Measurements from ENCODE around the gene DDX55. TPM values are rescaled to one million over a fixed set of nuclear protein-coding genes. Genes with fewer than 3 reads are reported as not detected.
"Not testable (repeated sequence)": the region's sequence is repeated elsewhere in the genome, so short reads cannot be mapped to it uniquely, and the experiment has no call there.

The DDX55 gene, protein sequence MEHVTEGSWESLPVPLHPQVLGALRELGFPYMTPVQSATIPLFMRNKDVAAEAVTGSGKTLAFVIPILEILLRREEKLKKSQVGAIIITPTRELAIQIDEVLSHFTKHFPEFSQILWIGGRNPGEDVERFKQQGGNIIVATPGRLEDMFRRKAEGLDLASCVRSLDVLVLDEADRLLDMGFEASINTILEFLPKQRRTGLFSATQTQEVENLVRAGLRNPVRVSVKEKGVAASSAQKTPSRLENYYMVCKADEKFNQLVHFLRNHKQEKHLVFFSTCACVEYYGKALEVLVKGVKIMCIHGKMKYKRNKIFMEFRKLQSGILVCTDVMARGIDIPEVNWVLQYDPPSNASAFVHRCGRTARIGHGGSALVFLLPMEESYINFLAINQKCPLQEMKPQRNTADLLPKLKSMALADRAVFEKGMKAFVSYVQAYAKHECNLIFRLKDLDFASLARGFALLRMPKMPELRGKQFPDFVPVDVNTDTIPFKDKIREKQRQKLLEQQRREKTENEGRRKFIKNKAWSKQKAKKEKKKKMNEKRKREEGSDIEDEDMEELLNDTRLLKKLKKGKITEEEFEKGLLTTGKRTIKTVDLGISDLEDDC
- 24.6 TPM for polyA plus RNA-seq (2013)

DNA sequence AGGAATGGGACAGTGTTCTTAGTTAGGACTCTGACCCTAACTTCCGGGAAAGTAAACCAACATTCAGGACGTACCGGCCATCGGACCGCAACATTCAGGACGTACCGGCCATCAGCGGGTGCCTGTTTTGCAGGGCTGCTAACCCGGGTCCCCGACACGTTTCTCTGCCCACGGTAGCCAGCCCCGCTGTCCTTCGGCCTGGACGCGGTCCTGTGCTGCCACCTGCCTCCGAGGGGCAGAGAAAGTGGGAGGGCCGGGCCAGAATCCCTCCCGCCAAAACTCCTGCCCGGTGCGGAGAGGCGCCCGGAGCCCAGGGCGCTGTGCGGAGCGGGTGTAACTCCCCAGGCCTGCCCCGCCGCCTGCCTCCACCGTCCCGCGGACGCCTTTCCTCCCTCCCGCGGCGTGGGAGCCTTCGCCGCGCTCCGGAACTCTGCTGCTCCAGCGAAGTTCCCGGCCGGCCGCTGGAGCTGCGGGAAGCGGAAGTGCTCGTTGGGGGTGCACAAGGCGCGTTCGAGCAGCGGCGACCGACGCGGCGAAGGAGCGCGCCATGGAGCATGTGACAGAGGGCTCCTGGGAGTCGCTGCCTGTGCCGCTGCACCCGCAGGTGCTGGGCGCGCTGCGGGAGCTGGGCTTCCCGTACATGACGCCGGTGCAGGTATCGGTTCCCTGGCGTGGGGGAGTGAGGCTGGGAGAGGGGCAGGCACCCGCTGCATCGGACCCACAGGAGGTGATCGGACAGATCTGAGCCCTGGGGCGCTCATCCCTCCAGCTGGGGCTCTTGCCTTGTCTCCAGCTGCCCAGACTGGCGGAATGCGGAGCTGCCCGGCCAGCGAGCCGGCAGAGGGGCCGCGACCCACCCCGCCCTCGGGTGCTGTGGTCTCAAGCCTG, at the start of gene DDX55:
Gene DDX55, plus strand, starts transcription at position 498 of the 888 bp plus-strand sequence. Its CDS starts 50 bp downstream, at position 548.
- Histone ChIP-seq H3K27me3 (replicated peaks in 2 of 5; ENCODE audit: control insufficient read depth in 4 of 5, insufficient read depth in 5 of 5, low read length in 4 of 5) (no peaks in the 10 kb centered on the region), H3K27ac (ENCODE audit: insufficient read depth in 1 of 2, low read depth in 1 of 2, low read length in 2 of 2, poor library complexity in 1 of 2, severe bottlenecking in 2 of 2) (peak within 1 kb of the TSS; percentile 58 to 83), H3K36me3 (ENCODE audit: control insufficient read depth in 4 of 4, insufficient read depth in 4 of 4, low read length in 3 of 4) (peaks cover 12 to 46% (median 31%) of the 10 kb centered on the region in 4 experiments), H3K9me3 (ENCODE audit: control extremely low read depth in 1 of 5, control insufficient read depth in 4 of 5, insufficient read depth in 2 of 5, low read depth in 1 of 5, low read length in 4 of 5) (no peaks in the 10 kb centered on the region), H3K4me3 (ENCODE audit: control insufficient read depth in 1 of 7, extremely low read depth in 1 of 7, insufficient read depth in 4 of 7, low read depth in 2 of 7, low read length in 6 of 7) (peak within 1 kb of the TSS; percentile 77 to 99 (median 96)), H3K4me1 (ENCODE audit: control extremely low read depth in 1 of 4, control insufficient read depth in 4 of 4, insufficient read depth in 4 of 4, low read length in 3 of 4) (peaks cover 8 to 22% (median 19%) of the 10 kb centered on the region in 4 experiments)
- DNase-seq: peak; percentile 90 to 92 (median 90)
- ChIA-PET CTCF (interaction anchor here (0.7 to 1.8 kb wide), 11 partner anchors 17 to 341 kb away, joined by 3 to 7 read pairs (median 3); partner anchors contain the start of gene RILPL1), POLR2A (interaction anchor here (0.6 to 0.7 kb wide), 2 partner anchors 93 to 333 kb away, joined by 3 to 4 read pairs; no protein-coding TSS in a partner anchor)
- WGBS (ENCODE audit: insufficient coverage): under 1% methylated on average over 66 of the region's 81 CpGs

DNA sequence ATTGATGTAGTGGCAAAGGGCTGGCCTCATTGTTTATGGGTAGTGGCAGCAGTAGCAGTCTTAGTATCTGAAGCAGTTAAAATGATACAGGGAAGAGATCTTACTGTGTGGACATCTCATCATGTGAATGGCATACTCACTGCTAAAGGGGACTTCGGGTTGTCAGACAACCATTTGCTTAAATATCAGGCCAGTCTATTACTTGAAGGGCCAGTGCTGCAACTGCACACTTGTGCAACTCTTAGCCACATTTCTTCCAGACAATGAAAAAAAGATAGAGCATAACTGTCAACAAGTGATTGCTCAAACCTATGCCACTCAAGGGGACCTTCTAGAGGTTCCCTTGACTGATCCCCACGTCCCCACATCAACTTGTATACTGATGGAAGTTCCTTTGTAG, 47.8 kb upstream of the DDX55 start:
- 100% methylated on average over 1 of the region's 2 CpGs for WGBS (ENCODE audit: insufficient coverage)
- H3K27ac ChIP-seq (ENCODE audit: insufficient read depth in 1 of 2, low read depth in 1 of 2, low read length in 2 of 2, poor library complexity in 1 of 2, severe bottlenecking in 2 of 2); H3K27me3 ChIP-seq (replicated peaks in 2 of 5; ENCODE audit: control insufficient read depth in 4 of 5, insufficient read depth in 5 of 5, low read length in 4 of 5); POLR2A ChIA-PET; H3K4me3 ChIP-seq (ENCODE audit: control insufficient read depth in 1 of 7, extremely low read depth in 1 of 7, insufficient read depth in 4 of 7, low read depth in 2 of 7, low read length in 6 of 7); H3K36me3 ChIP-seq (ENCODE audit: control insufficient read depth in 4 of 4, insufficient read depth in 4 of 4, low read length in 3 of 4); CTCF ChIA-PET; H3K9me3 ChIP-seq (ENCODE audit: control extremely low read depth in 1 of 5, control insufficient read depth in 4 of 5, insufficient read depth in 2 of 5, low read depth in 1 of 5, low read length in 4 of 5); H3K4me1 ChIP-seq (ENCODE audit: control extremely low read depth in 1 of 4, control insufficient read depth in 4 of 4, insufficient read depth in 4 of 4, low read length in 3 of 4); DNase-seq: not testable (repeated sequence)

DNA sequence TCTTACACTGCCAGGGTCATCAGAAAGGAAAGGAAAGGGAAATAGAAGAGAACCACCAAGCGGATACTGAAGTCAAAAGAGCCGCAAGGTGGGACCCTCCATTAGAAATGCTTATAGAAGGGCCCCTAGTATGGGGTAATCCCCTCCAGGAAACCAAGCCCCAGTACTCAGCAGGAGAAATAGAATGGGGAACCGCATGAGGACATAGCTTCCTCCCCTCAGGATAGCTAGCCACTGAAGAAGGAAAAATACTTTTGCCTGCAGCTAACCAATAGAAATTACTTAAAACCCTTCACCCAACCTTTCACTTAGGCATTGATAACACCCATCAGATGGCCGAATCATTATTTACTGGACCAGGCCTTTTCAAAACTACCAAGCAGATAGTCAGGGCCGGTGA, 47.1 kb upstream of the DDX55 start:
- H3K9me3 ChIP-seq (ENCODE audit: control extremely low read depth in 1 of 5, control insufficient read depth in 4 of 5, insufficient read depth in 2 of 5, low read depth in 1 of 5, low read length in 4 of 5); H3K27ac ChIP-seq (ENCODE audit: insufficient read depth in 1 of 2, low read depth in 1 of 2, low read length in 2 of 2, poor library complexity in 1 of 2, severe bottlenecking in 2 of 2); H3K27me3 ChIP-seq (replicated peaks in 2 of 5; ENCODE audit: control insufficient read depth in 4 of 5, insufficient read depth in 5 of 5, low read length in 4 of 5); POLR2A ChIA-PET; CTCF ChIA-PET; H3K4me1 ChIP-seq (ENCODE audit: control extremely low read depth in 1 of 4, control insufficient read depth in 4 of 4, insufficient read depth in 4 of 4, low read length in 3 of 4); DNase-seq; H3K4me3 ChIP-seq (ENCODE audit: control insufficient read depth in 1 of 7, extremely low read depth in 1 of 7, insufficient read depth in 4 of 7, low read depth in 2 of 7, low read length in 6 of 7); H3K36me3 ChIP-seq (ENCODE audit: control insufficient read depth in 4 of 4, insufficient read depth in 4 of 4, low read length in 3 of 4): not testable (repeated sequence)
- WGBS (ENCODE audit: insufficient coverage): 100% methylated on average over 3 of the region's 5 CpGs

- CTCF ChIA-PET: interaction anchor here (1.3 kb wide), 1 partner anchor 15 kb away, joined by 3 read pairs; no protein-coding TSS in a partner anchor
- not testable (repeated sequence) for H3K36me3 ChIP-seq (ENCODE audit: control insufficient read depth in 4 of 4, insufficient read depth in 4 of 4, low read length in 3 of 4)
- WGBS (ENCODE audit: insufficient coverage): 95% methylated on average over 11 of the region's 14 CpGs
Observed at GRCh38 chr12:123558487-123558886, 43.4 kb upstream of the DDX55 start.

GRCh38 chr12:123559468-123559867, 42.4 kb upstream of the DDX55 start:
- Histone ChIP-seq H3K9me3 (ENCODE audit: control extremely low read depth in 1 of 5, control insufficient read depth in 4 of 5, insufficient read depth in 2 of 5, low read depth in 1 of 5, low read length in 4 of 5) (no peaks in the 10 kb centered on the region), H3K4me3 (ENCODE audit: control insufficient read depth in 1 of 7, extremely low read depth in 1 of 7, insufficient read depth in 4 of 7, low read depth in 2 of 7, low read length in 6 of 7) (no peak overlapping the region), H3K4me1 (ENCODE audit: control extremely low read depth in 1 of 4, control insufficient read depth in 4 of 4, insufficient read depth in 4 of 4, low read length in 3 of 4) (peaks cover 0 to 4% (median 1%) of the 10 kb centered on the region in 4 experiments), H3K27ac (ENCODE audit: insufficient read depth in 1 of 2, low read depth in 1 of 2, low read length in 2 of 2, poor library complexity in 1 of 2, severe bottlenecking in 2 of 2) (no peak overlapping the region), H3K27me3 (replicated peaks in 2 of 5; ENCODE audit: control insufficient read depth in 4 of 5, insufficient read depth in 5 of 5, low read length in 4 of 5) (no peaks in the 10 kb centered on the region), H3K36me3 (ENCODE audit: control insufficient read depth in 4 of 4, insufficient read depth in 4 of 4, low read length in 3 of 4) (no peaks in the 10 kb centered on the region)
- ChIA-PET POLR2A (no interaction called here), CTCF (interaction anchor here (1.4 kb wide), 1 partner anchor 22 kb away, joined by 4 read pairs; no protein-coding TSS in a partner anchor)
- 29% methylated on average over 3 of the region's 3 CpGs for WGBS (ENCODE audit: insufficient coverage)
- peak in 2 of 3 donors; percentile 40 to 52 for DNase-seq

More at GRCh38 chr12:123558487-123558886, 43.4 kb upstream of the DDX55 start:
- H3K9me3 ChIP-seq (ENCODE audit: control extremely low read depth in 1 of 5, control insufficient read depth in 4 of 5, insufficient read depth in 2 of 5, low read depth in 1 of 5, low read length in 4 of 5); H3K4me3 ChIP-seq (ENCODE audit: control insufficient read depth in 1 of 7, extremely low read depth in 1 of 7, insufficient read depth in 4 of 7, low read depth in 2 of 7, low read length in 6 of 7); H3K27me3 ChIP-seq (replicated peaks in 2 of 5; ENCODE audit: control insufficient read depth in 4 of 5, insufficient read depth in 5 of 5, low read length in 4 of 5); POLR2A ChIA-PET; H3K4me1 ChIP-seq (ENCODE audit: control extremely low read depth in 1 of 4, control insufficient read depth in 4 of 4, insufficient read depth in 4 of 4, low read length in 3 of 4); H3K27ac ChIP-seq (ENCODE audit: insufficient read depth in 1 of 2, low read depth in 1 of 2, low read length in 2 of 2, poor library complexity in 1 of 2, severe bottlenecking in 2 of 2); DNase-seq: not testable (repeated sequence)

DNA sequence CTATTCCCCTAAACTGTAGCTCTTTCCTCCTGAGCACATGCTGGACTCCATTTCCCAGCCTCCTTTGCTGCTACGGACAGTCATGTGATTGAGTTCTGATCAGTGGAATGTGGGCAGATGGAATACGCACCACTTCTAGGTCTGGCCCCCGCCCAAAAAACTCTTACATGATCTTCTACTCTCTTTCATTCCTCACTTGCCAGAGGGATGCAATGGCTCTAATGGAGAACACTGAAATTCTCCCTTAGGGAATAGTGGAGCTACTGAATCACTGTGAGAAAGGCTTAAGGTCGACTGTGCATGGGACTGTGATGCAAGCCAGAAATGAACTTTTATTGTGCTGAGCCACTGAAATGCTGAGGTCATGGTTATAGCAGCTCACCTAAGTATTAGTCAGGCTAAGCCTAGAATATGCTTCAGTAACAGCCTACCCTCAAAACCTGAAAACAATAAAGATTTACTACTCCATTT, 30.5 kb upstream of the DDX55 start:
- peaks cover 0 to 3% (median 0%) of the 10 kb centered on the region in 5 experiments for H3K9me3 ChIP-seq (ENCODE audit: control extremely low read depth in 1 of 5, control insufficient read depth in 4 of 5, insufficient read depth in 2 of 5, low read depth in 1 of 5, low read length in 4 of 5)
- H3K36me3 ChIP-seq (ENCODE audit: control insufficient read depth in 4 of 4, insufficient read depth in 4 of 4, low read length in 3 of 4): no peaks in the 10 kb centered on the region
- no peak overlapping the region for H3K27ac ChIP-seq (ENCODE audit: insufficient read depth in 1 of 2, low read depth in 1 of 2, low read length in 2 of 2, poor library complexity in 1 of 2, severe bottlenecking in 2 of 2)
- H3K27me3 ChIP-seq (replicated peaks in 2 of 5; ENCODE audit: control insufficient read depth in 4 of 5, insufficient read depth in 5 of 5, low read length in 4 of 5): no peaks in the 10 kb centered on the region
- H3K4me3 ChIP-seq (ENCODE audit: control insufficient read depth in 1 of 7, extremely low read depth in 1 of 7, insufficient read depth in 4 of 7, low read depth in 2 of 7, low read length in 6 of 7): no peak overlapping the region
- DNase-seq: no peak
- POLR2A ChIA-PET: no interaction called here
- CTCF ChIA-PET: interaction anchor here (1.1 to 1.6 kb wide), 2 partner anchors 10 to 12 kb away, joined by 4 read pairs; no protein-coding TSS in a partner anchor
- peaks cover 0 to 2% (median under 1%) of the 10 kb centered on the region in 4 experiments for H3K4me1 ChIP-seq (ENCODE audit: control extremely low read depth in 1 of 4, control insufficient read depth in 4 of 4, insufficient read depth in 4 of 4, low read length in 3 of 4)
- WGBS (ENCODE audit: insufficient coverage): no CpG with 5 or more reads among the region's 4 CpGs
